Liver (tissue), 9 donors: Measurements from ENCODE around the gene CIB4. TPM values are rescaled to one million over a fixed set of nuclear protein-coding genes. Genes with fewer than 3 reads are reported as not detected.

Experiments used
- DNase-seq: peaks from one replicate; pipeline ENCODE4 v3.0.0-alpha.2; 2017; ENCODE audit warnings: low spot score
- H3K27ac ChIP-seq, 2 donors: one replicate each; pipeline ENCODE4 v1.7.0; 2013; ENCODE audit warnings: inconsistent platforms in 2 of 2, low read length in 2 of 2, control low read depth in 1 of 2, low read depth in 1 of 2, mild to moderate bottlenecking in 1 of 2
- H3K27me3 ChIP-seq, 4 donors: one replicate each; pipeline versions ENCODE4 v1.6.1 to v1.7.0; 2013; ENCODE audit warnings: low read length in 3 of 4, inconsistent platforms in 1 of 4, mild to moderate bottlenecking in 1 of 4, moderate library complexity in 1 of 4; ENCODE audit not compliant: control insufficient read depth in 4 of 4, insufficient read depth in 4 of 4
- H3K36me3 ChIP-seq, 4 donors: one replicate each; pipeline versions ENCODE4 v1.6.1 to v1.7.0; 2013; ENCODE audit warnings: low read length in 3 of 4, mild to moderate bottlenecking in 3 of 4, low read depth in 1 of 4, moderate library complexity in 1 of 4; ENCODE audit not compliant: control insufficient read depth in 4 of 4, insufficient read depth in 3 of 4
- H3K4me1 ChIP-seq, 4 donors: one replicate each; pipeline versions ENCODE4 v1.6.1 to v1.7.0; 2013; ENCODE audit warnings: low read length in 3 of 4, mild to moderate bottlenecking in 3 of 4, moderate library complexity in 1 of 4; ENCODE audit not compliant: control insufficient read depth in 4 of 4, insufficient read depth in 4 of 4
- H3K4me3 ChIP-seq, 3 donors: one replicate each; pipeline versions ENCODE4 v1.6.1 to v1.7.0; 2013; ENCODE audit warnings: low read length in 3 of 3, control low read depth in 1 of 3, low read depth in 1 of 3, mild to moderate bottlenecking in 1 of 3
- H3K9ac ChIP-seq, 2 donors: one replicate each; pipeline ENCODE4 v1.7.0; 2013; ENCODE audit warnings: low read length in 2 of 2, mild to moderate bottlenecking in 2 of 2, moderate library complexity in 2 of 2, control low read depth in 1 of 2, low read depth in 1 of 2
- H3K9me3 ChIP-seq, 4 donors: one replicate each; pipeline versions ENCODE4 v1.6.1 to v1.7.0; 2013; ENCODE audit warnings: low read length in 3 of 4; ENCODE audit not compliant: control insufficient read depth in 4 of 4
- EGR1 ChIP-seq, 2 donors: IDR thresholded peaks; 2 replicates each; pipeline ENCODE4 v1.6.1; 2016 to 2018; ENCODE audit warnings: antibody characterized with exemption in 2 of 2, low read depth in 2 of 2
- GABPA ChIP-seq, 2 donors: IDR thresholded peaks in 1 of 2; conservative IDR thresholded peaks in 1 of 2; 2 replicates each; pipeline ENCODE4 v1.6.1; 2016; ENCODE audit warnings: antibody characterized with exemption in 2 of 2, mild to moderate bottlenecking in 1 of 2, moderate library complexity in 1 of 2
- HNF4G ChIP-seq: IDR thresholded peaks from 2 replicates; pipeline ENCODE4 v1.6.1; 2016; ENCODE audit warnings: antibody characterized with exemption
- MAX ChIP-seq: IDR thresholded peaks from 2 replicates; pipeline ENCODE4 v1.6.1; 2016; ENCODE audit warnings: antibody characterized with exemption
- NR2F2 ChIP-seq: IDR thresholded peaks from 2 replicates; pipeline ENCODE4 v1.6.1; 2016; ENCODE audit warnings: antibody characterized with exemption
- SP1 ChIP-seq: IDR thresholded peaks from 2 replicates; pipeline ENCODE4 v1.6.1; 2018; ENCODE audit warnings: antibody characterized with exemption, mild to moderate bottlenecking
- TAF1 ChIP-seq: conservative IDR thresholded peaks from 2 replicates; pipeline ENCODE4 v1.6.1; 2016; ENCODE audit warnings: antibody characterized with exemption, mild to moderate bottlenecking
- whole genome bisulfite sequencing: extraction: QIAGEN DNeasy Blood & Tissue Kit; methylation state at CpG from one replicate; pipeline ENCODE4 v1.1.7; 2013; 5-methylcytosine and 5-hydroxymethylcytosine counted together
- polyA plus RNA-seq, 2 donors: library from polyadenylated mRNA; stranded (reverse) in 1 of 2; unstranded in 1 of 2; fragments of 200-250 nt in 1 of 2; fragments of >200 nt in 1 of 2; fragmentation: Nextera tagmentation in 1 of 2; extraction: Ambion mirVana in 1 of 2; gene quantifications; one replicate each; pipeline versions ENCODE4 v1.2.1 to v1.2.3, GENCODE V29; 2013 to 2015
- total RNA-seq, 2 donors: library from RNA; depleted of rRNA; stranded (reverse); fragments of >200 nt; gene quantifications; one replicate each; pipeline ENCODE4 v1.2.3, GENCODE V29; 2014
- TF ChIP-seq, protein P1 (sequence below): IDR thresholded peaks from 2 replicates; pipeline ENCODE4 v1.6.1; 2016; ENCODE audit warnings: antibody characterized with exemption
- TF ChIP-seq, protein P2 (sequence below): IDR thresholded peaks from 2 replicates; pipeline ENCODE4 v1.6.1; 2016; ENCODE audit warnings: antibody characterized with exemption, mild to moderate bottlenecking
- donor health status: healthy.
- donor health status: healthy.
- donor health status: healthy.
- donor health status: healthy.
- donor health status: healthy.

The CIB4 gene
- total and polyA plus RNA-seq, 4 donors: not detected

GRCh38 chr2:26652361-26653041 lies 11.3 kb upstream of the CIB4 start:
- 70% methylated on average over 12 of the region's 12 CpGs for WGBS
- peak; percentile 37 for TF ChIP-seq NR2F2
- TF ChIP-seq, protein P1, sequence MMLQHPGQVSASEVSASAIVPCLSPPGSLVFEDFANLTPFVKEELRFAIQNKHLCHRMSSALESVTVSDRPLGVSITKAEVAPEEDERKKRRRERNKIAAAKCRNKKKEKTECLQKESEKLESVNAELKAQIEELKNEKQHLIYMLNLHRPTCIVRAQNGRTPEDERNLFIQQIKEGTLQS: no peak
- TF ChIP-seq MAX: no peak
- TF ChIP-seq SP1: no peak
- Histone ChIP-seq H3K9me3 (no peaks in the 10 kb centered on the region), H3K4me3 (no peak overlapping the region), H3K27ac (no peak overlapping the region), H3K9ac (no peak overlapping the region), H3K36me3 (no peaks in the 10 kb centered on the region), H3K4me1 (no peaks in the 10 kb centered on the region), H3K27me3 (peaks cover 0 to 7% (median 0%) of the 10 kb centered on the region in 4 donors)
- DNase-seq: peak; percentile 27

DNA sequence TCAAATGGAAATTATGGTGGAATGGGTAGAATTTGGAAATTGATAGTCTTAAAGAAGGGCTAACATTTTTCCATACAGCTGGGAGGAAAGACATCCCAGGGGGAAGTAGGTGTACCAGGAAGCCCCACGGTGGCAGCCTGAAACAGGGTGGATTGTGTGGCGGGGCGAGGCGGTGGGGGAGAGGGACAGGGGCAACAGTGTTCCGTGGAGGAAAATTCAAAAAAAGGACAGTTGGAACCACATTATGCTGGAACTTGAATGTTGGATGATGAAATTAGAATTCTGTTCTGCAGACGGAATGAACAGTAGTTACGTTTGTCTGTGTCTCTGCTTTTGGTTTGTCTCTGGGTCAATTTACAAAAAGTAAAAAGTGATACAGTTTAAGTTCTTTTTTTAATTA lies 10.6 kb upstream of the CIB4 start:
- no peak for TF ChIP-seq HNF4G
- no peak for TF ChIP-seq TAF1
- TF ChIP-seq GABPA (IDR thresholded peaks at IDR 0.05 in 1 of 2, conservative IDR thresholded peaks at IDR 0.05 in 1 of 2): no peak
- no peak for TF ChIP-seq EGR1 (IDR thresholded peaks at IDR 0.05; ENCODE audit: low read depth in 2 of 2)
- no peak overlapping the region for H3K4me3 ChIP-seq
- no peaks in the 10 kb centered on the region for H3K36me3 ChIP-seq
- no peak overlapping the region for H3K9ac ChIP-seq
- no peaks in the 10 kb centered on the region for H3K9me3 ChIP-seq
- H3K27me3 ChIP-seq: peaks cover 0 to 7% (median 0%) of the 10 kb centered on the region in 4 donors
- no peak overlapping the region for H3K27ac ChIP-seq
- 87% methylated on average over 7 of the region's 7 CpGs for WGBS
- DNase-seq: no peak
- H3K4me1 ChIP-seq: no peaks in the 10 kb centered on the region

DNA sequence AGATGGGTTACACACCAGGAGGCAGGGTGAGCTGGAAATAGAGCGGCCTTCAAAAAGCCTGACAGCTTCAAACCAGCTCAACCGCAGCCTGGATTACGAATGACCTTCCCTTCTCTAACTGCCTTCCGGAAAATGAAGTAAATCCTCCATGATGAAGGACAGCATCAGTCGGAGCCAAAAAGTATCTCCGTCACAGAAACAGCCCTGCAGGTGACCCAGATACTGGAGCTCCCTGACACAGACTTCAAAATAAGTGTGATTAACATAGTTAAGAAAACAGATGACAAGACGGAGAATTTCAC lies 10.3 kb upstream of the CIB4 start:
- 91% methylated on average over 7 of the region's 7 CpGs for WGBS
- Histone ChIP-seq H3K9me3 (no peaks in the 10 kb centered on the region), H3K4me3 (no peak overlapping the region), H3K27ac (no peak overlapping the region), H3K9ac (no peak overlapping the region), H3K36me3 (no peaks in the 10 kb centered on the region), H3K27me3 (peaks cover 0 to 9% (median 0%) of the 10 kb centered on the region in 4 donors), H3K4me1 (no peaks in the 10 kb centered on the region)
- TF ChIP-seq TAF1: no peak
- TF ChIP-seq, protein P2, sequence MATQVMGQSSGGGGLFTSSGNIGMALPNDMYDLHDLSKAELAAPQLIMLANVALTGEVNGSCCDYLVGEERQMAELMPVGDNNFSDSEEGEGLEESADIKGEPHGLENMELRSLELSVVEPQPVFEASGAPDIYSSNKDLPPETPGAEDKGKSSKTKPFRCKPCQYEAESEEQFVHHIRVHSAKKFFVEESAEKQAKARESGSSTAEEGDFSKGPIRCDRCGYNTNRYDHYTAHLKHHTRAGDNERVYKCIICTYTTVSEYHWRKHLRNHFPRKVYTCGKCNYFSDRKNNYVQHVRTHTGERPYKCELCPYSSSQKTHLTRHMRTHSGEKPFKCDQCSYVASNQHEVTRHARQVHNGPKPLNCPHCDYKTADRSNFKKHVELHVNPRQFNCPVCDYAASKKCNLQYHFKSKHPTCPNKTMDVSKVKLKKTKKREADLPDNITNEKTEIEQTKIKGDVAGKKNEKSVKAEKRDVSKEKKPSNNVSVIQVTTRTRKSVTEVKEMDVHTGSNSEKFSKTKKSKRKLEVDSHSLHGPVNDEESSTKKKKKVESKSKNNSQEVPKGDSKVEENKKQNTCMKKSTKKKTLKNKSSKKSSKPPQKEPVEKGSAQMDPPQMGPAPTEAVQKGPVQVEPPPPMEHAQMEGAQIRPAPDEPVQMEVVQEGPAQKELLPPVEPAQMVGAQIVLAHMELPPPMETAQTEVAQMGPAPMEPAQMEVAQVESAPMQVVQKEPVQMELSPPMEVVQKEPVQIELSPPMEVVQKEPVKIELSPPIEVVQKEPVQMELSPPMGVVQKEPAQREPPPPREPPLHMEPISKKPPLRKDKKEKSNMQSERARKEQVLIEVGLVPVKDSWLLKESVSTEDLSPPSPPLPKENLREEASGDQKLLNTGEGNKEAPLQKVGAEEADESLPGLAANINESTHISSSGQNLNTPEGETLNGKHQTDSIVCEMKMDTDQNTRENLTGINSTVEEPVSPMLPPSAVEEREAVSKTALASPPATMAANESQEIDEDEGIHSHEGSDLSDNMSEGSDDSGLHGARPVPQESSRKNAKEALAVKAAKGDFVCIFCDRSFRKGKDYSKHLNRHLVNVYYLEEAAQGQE: no peak
- peak; percentile 25 for DNase-seq
